HepG2 (cell line): Measurements from ENCODE around the gene AKAP14. TPM values are rescaled to one million over a fixed set of nuclear protein-coding genes. Genes with fewer than 3 reads are reported as not detected.

Experiments used
- ATAC-seq: fragments of 200-7000 bp; cut with Tn5 transposase; 3 replicates; pipeline ENCODE4 v1.9.1; 2020; ENCODE audit warnings: mild to moderate bottlenecking, moderate library complexity
- BruUV-seq: library from RNA; stranded (reverse); fragments of 400-500 nt; replicated peaks from 2 replicates; lab custom pipeline; 2021; lab: Mats Ljungman, UMichigan
- CTCF ChIA-PET: fragments of 300-600 bp; formaldehyde crosslinking; extraction: SDS; loops from one replicate; lab custom pipeline; 2021; ENCODE audit warnings: low total read pairs, inconsistent platforms, low intra/inter-chr PET ratio; lab: Yijun Ruan, JAX
- POLR2A ChIA-PET: fragments of 350-600 bp; sonication (Branson Sonifier 250); formaldehyde crosslinking; loops from one replicate; lab custom pipeline; 2020; ENCODE audit warnings: antibody characterized with exemption, inconsistent platforms; lab: Yijun Ruan, JAX
- DNase-seq: peaks from one replicate; pipeline ENCODE4 v3.0.0-alpha.2; 2015; ENCODE audit warnings: low spot score
- FAIRE-seq: peaks from 3 replicates; lab custom pipeline; 2011; peaks lifted over from hg19 to GRCh38; lab: Jason Lieb, UNC
- H2AFZ ChIP-seq: one replicate; pipeline ENCODE4 v1.6.1; 2011; ENCODE audit warnings: low read length, inconsistent platforms
- H3K27ac ChIP-seq: fragments of 300-600 bp; 3 replicates; pipeline ENCODE4 v1.8.0; 2011; ENCODE audit warnings: mixed run types, mild to moderate bottlenecking, mixed read lengths, low read length, inconsistent platforms; ENCODE audit not compliant: insufficient read depth; ENCODE audit errors: extremely low read length
- H3K27me3 ChIP-seq, 2 experiments: fragments of 200-600 bp in 1 of 2; 2 replicates in 1 of 2; 3 replicates in 1 of 2; pipeline versions ENCODE4 v1.6.0 to v1.8.0; 2011; ENCODE audit warnings: low read length in 2 of 2, mild to moderate bottlenecking in 2 of 2, moderate library complexity in 2 of 2, inconsistent platforms in 1 of 2; ENCODE audit not compliant: insufficient read depth in 2 of 2, control insufficient read depth in 1 of 2
- H3K36me3 ChIP-seq, 2 experiments: fragments of 200-600 bp in 1 of 2; replicated peaks in 1 of 2; 2 replicates in 1 of 2; 3 replicates in 1 of 2; pipeline versions ENCODE4 v1.5.1 to v1.8.0; 2011; ENCODE audit warnings: low read length in 2 of 2, inconsistent platforms in 1 of 2; ENCODE audit not compliant: insufficient read depth in 2 of 2, control insufficient read depth in 1 of 2
- H3K4me1 ChIP-seq: 2 replicates; pipeline ENCODE4 v1.5.1; 2012; ENCODE audit warnings: low read length, inconsistent platforms; ENCODE audit not compliant: insufficient read depth
- H3K4me2 ChIP-seq: 2 replicates; pipeline ENCODE4 v1.6.0; 2011; ENCODE audit warnings: low read depth, low read length, inconsistent platforms
- H3K4me3 ChIP-seq, 3 experiments: fragments of 200-600 bp in 1 of 3; sonication (generic), shearing (Covaris generic) in 1 of 3; replicated peaks in 1 of 3; 2 replicates each; pipeline ENCODE4 v1.5.1; 2011 to 2016; ENCODE audit warnings: low read length in 3 of 3, inconsistent platforms in 2 of 3, low read depth in 2 of 3, mild to moderate bottlenecking in 2 of 3, control low read depth in 1 of 3, mixed read lengths in 1 of 3; ENCODE audit not compliant: insufficient read depth in 1 of 3
- H3K79me2 ChIP-seq: one replicate; pipeline ENCODE4 v1.6.1; 2011; ENCODE audit warnings: low read length, inconsistent platforms; ENCODE audit not compliant: insufficient read depth
- H3K9ac ChIP-seq: 2 replicates; pipeline ENCODE4 v1.6.0; 2011; ENCODE audit warnings: mild to moderate bottlenecking, low read depth, low read length, inconsistent platforms; ENCODE audit not compliant: insufficient read depth
- H3K9me3 ChIP-seq: 2 replicates; pipeline ENCODE4 v1.5.1; 2012; ENCODE audit warnings: mild to moderate bottlenecking, low read length
- H4K20me1 ChIP-seq: 2 replicates; pipeline ENCODE4 v1.6.0; 2011; ENCODE audit warnings: inconsistent platforms, mild to moderate bottlenecking, low read length, moderate library complexity; ENCODE audit not compliant: insufficient read depth
- CBX2 ChIP-seq, 2 experiments: fragments of 200-600 bp in 1 of 2; sonication (generic); formaldehyde crosslinking in 1 of 2; IDR thresholded peaks; 2 replicates each; pipeline versions ENCODE4 v1.7.0 to v1.8.1; 2018 to 2022; ENCODE audit warnings: low read depth in 2 of 2, low read length in 1 of 2, mild to moderate bottlenecking in 1 of 2, missing genetic modification reagents in 1 of 2
- CEBPG ChIP-seq: IDR thresholded peaks from 2 replicates; pipeline ENCODE4 v1.6.1; 2016
- CHCHD3 ChIP-seq: sonication (generic); formaldehyde crosslinking; IDR thresholded peaks from 2 replicates; pipeline ENCODE4 v1.8.0; 2022; ENCODE audit warnings: mild to moderate bottlenecking, missing genetic modification reagents, moderate library complexity
- CTCF ChIP-seq: sonication (generic); formaldehyde crosslinking; IDR thresholded peaks from 2 replicates; pipeline ENCODE4 v1.5.0; 2020; ENCODE audit warnings: mild to moderate bottlenecking, missing genetic modification reagents, moderate library complexity
- FOXK1 ChIP-seq: sonication (generic); formaldehyde crosslinking; IDR thresholded peaks from 2 replicates; pipeline ENCODE4 v1.4.0; 2020; ENCODE audit warnings: low read depth, missing genetic modification reagents, borderline replicate concordance
- IKZF5 ChIP-seq: IDR thresholded peaks from 2 replicates; pipeline ENCODE4 v1.6.1; 2018; ENCODE audit warnings: missing genetic modification reagents, mild to moderate bottlenecking, missing compliant biosample characterization
- MED8 ChIP-seq: sonication (generic); formaldehyde crosslinking; IDR thresholded peaks from 2 replicates; pipeline ENCODE4 v1.8.1; 2023; ENCODE audit warnings: mild to moderate bottlenecking, missing genetic modification reagents; ENCODE audit not compliant: insufficient replicate concordance
- MTA1 ChIP-seq: sonication (generic); formaldehyde crosslinking; IDR thresholded peaks from 2 replicates; pipeline ENCODE4 v1.4.0; 2020; ENCODE audit warnings: missing genetic modification reagents, mild to moderate bottlenecking, borderline replicate concordance
- NFE2L1 ChIP-seq: sonication (generic); formaldehyde crosslinking; IDR thresholded peaks from 2 replicates; pipeline ENCODE4 v1.4.0; 2020; ENCODE audit warnings: missing genetic modification reagents, mild to moderate bottlenecking, borderline replicate concordance
- PAX8 ChIP-seq: sonication (generic); formaldehyde crosslinking; IDR thresholded peaks from 2 replicates; pipeline ENCODE4 v1.8.0; 2022; ENCODE audit warnings: mild to moderate bottlenecking, missing genetic modification reagents, borderline replicate concordance
- PCBP1 ChIP-seq: fragments of 200-400 bp; formaldehyde crosslinking; IDR thresholded peaks from 2 replicates; pipeline ENCODE4 v1.6.1; 2017; ENCODE audit warnings: mild to moderate bottlenecking, low read depth, low read length, borderline replicate concordance
- RAD21 ChIP-seq: fragments of 450-650 bp; formaldehyde crosslinking; IDR thresholded peaks from 2 replicates; pipeline ENCODE4 v1.5.0; 2020; ENCODE audit warnings: mild to moderate bottlenecking
- SP1 ChIP-seq, 2 experiments: fragments of 450-650 bp in 1 of 2; sonication (generic) in 1 of 2; formaldehyde crosslinking in 1 of 2; IDR thresholded peaks; 2 replicates each; pipeline versions ENCODE4 v1.4.0 to v1.6.1; 2016 to 2020; ENCODE audit warnings: missing genetic modification reagents in 1 of 2
- STAG1 ChIP-seq: sonication (generic); formaldehyde crosslinking; IDR thresholded peaks from 2 replicates; pipeline ENCODE4 v1.4.0; 2020; ENCODE audit warnings: missing genetic modification reagents
- STAT5B ChIP-seq: sonication (generic); formaldehyde crosslinking; IDR thresholded peaks from 2 replicates; pipeline ENCODE4 v1.4.0; 2020; ENCODE audit warnings: missing genetic modification reagents
- THAP11 ChIP-seq: IDR thresholded peaks from 2 replicates; pipeline ENCODE4 v1.6.1; 2016; ENCODE audit warnings: missing biosample characterization, missing genetic modification reagents
- THYN1 ChIP-seq: sonication (generic); formaldehyde crosslinking; IDR thresholded peaks from 2 replicates; pipeline ENCODE4 v1.8.1; 2023; ENCODE audit warnings: low read depth, mild to moderate bottlenecking, moderate library complexity, missing genetic modification reagents, borderline replicate concordance
- TOPORS ChIP-seq: sonication (generic); formaldehyde crosslinking; IDR thresholded peaks from 2 replicates; pipeline ENCODE4 v1.8.0; 2023; ENCODE audit warnings: mild to moderate bottlenecking, missing genetic modification reagents
- U2AF1 ChIP-seq: fragments of 200-400 bp; formaldehyde crosslinking; optimal IDR thresholded peaks from 2 replicates; pipeline ENCODE3; 2017; ENCODE audit warnings: mild to moderate bottlenecking, low read depth, low read length
- ZFP37 ChIP-seq: sonication (generic); formaldehyde crosslinking; IDR thresholded peaks from 2 replicates; pipeline ENCODE4 v1.4.0; 2020; ENCODE audit warnings: missing genetic modification reagents, borderline replicate concordance
- ZFY ChIP-seq: sonication (generic); formaldehyde crosslinking; IDR thresholded peaks from 2 replicates; pipeline ENCODE4 v1.4.0; 2020; ENCODE audit warnings: missing genetic modification reagents
- ZNF772 ChIP-seq: sonication (generic); formaldehyde crosslinking; IDR thresholded peaks from 2 replicates; pipeline ENCODE4 v1.5.0; 2020; ENCODE audit warnings: mild to moderate bottlenecking, missing genetic modification reagents
- WGBS: methylation state at CpG from one replicate; pipeline ENCODE4 v1.1.6; 2017; ENCODE audit warnings: low lambda C conversion rate; 5-methylcytosine and 5-hydroxymethylcytosine counted together
- in situ Hi-C: cut with HindIII; loops from 2 replicates; pipeline ENCODE4 v1.10.0; 2017; ENCODE audit warnings: low pct_unique_long_range_greater_than_20kb; ENCODE audit not compliant: extremely low pct_ligation_motif_present
- intact Hi-C: fragments of 100-400 bp; cut with micrococcal nuclease; formaldehyde crosslinking; loops from one replicate; pipeline ENCODE4 v1.10.0; 2022; ENCODE audit not compliant: unreplicated experiment
- polyA plus RNA-seq, 8 experiments: library from polyadenylated mRNA; depleted of rRNA in 3 of 8; stranded (reverse) in 7 of 8; unstranded in 1 of 8; fragments of >200 nt; fragmentation: Illumina TruSeq in 4 of 8; extraction: Trizol in 4 of 8; gene quantifications; 2 replicates each; pipeline versions ENCODE4 v1.2.1 to v1.2.3, GENCODE V29; 2011 to 2016; ENCODE audit warnings: low read depth in 4 of 8, missing spikeins in 1 of 8, mixed read lengths in 1 of 8; ENCODE audit not compliant: insufficient read depth in 1 of 8
- total RNA-seq, 5 experiments: library from RNA; depleted of rRNA; stranded (reverse); fragments of >200 nt; fragmentation: Illumina TruSeq; extraction: Trizol; gene quantifications; 2 replicates each; pipeline ENCODE4 v1.2.3, GENCODE V29; 2016; ENCODE audit warnings: low read depth in 1 of 5

AKAP14 gene
- total and polyA plus RNA-seq, 2 of the 13 experiments (the other 11 are each of a cell fraction or from before 2014, with no cell fraction given) = 0.20 to 1.7 TPM

- Histone ChIP-seq H2AFZ (no peak overlapping the region), H3K4me3 (no peak overlapping the region), H3K36me3 (no peaks in the 10 kb centered on the region; a peak in 1 of 5 replicates), H3K27ac (no peak overlapping the region), H3K4me2 (no peak overlapping the region), H4K20me1 (no peaks in the 10 kb centered on the region), H3K27me3 (no peaks in the 10 kb centered on the region), H3K9ac (no peak overlapping the region), H3K4me1 (no peaks in the 10 kb centered on the region), H3K9me3 (no peaks in the 10 kb centered on the region), H3K79me2 (no peaks in the 10 kb centered on the region)
- DNase-seq (peak; percentile 45), FAIRE-seq (peak; percentile 90), ATAC-seq (peak; percentile 87)
- in situ Hi-C loops = no loop called here
- no TSS peak for BruUV-seq
- intact Hi-C loops = no loop called here
- POLR2A ChIA-PET = no interaction called here
- WGBS = 90% methylated on average over 8 of the region's 11 CpGs
- CTCF ChIA-PET = interaction anchor here (1.2 kb wide), 1 partner anchor 153 kb away, joined by 3 read pairs; no protein-coding TSS in a partner anchor
- TF ChIP-seq CTCF (peak; percentile 78), SP1 (IDR thresholded peaks at IDR 0.05) (no peak), SP1 (CRISPR knock-in tag; IDR thresholded peaks at IDR 0.05) (no peak), U2AF1 (no peak), ZFY (CRISPR knock-in tag) (no peak), CBX2 (IDR thresholded peaks at IDR 0.05; ENCODE audit: low read depth, low read length) (no peak), CBX2 (CRISPR knock-in tag; IDR thresholded peaks at IDR 0.05; ENCODE audit: low read depth) (no peak), CEBPG (CRISPR knock-in tag) (0 out of 2 replicates have a peak, but pooled peaks have one; percentile 13), MED8 (no peak), IKZF5 (no peak), FOXK1 (CRISPR knock-in tag) (no peak), PAX8 (CRISPR knock-in tag) (no peak), THYN1 (no peak), CHCHD3 (CRISPR knock-in tag) (no peak), ZFP37 (no peak), TOPORS (CRISPR knock-in tag) (no peak), STAG1 (CRISPR knock-in tag) (peak; percentile 65), THAP11 (no peak), NFE2L1 (no peak), RAD21 (CRISPR knock-in tag) (0 out of 2 replicates have a peak, but pooled peaks have one; percentile 19), ZNF772 (CRISPR knock-in tag) (no peak), STAT5B (CRISPR knock-in tag) (no peak), MTA1 (CRISPR knock-in tag) (no peak), PCBP1 (no peak)
These were observed 14.9 kb upstream of the AKAP14 start for GRCh38 chrX:119880552-119881437.
